Cardiac fibroblast (primary cell): ENCODE measurements around the gene MCU.
A peak's percentile ranks its signal among the peaks of the same experiment; 100 is the strongest.
"Not testable (repeated sequence)": the region's sequence is repeated elsewhere in the genome, so short reads cannot be mapped to it uniquely, and the experiment has no call there.

Experiments
- DNase-seq, 2 donors: peaks; one replicate each; pipeline versions ENCODE4 v3.0.0 to v3.0.0-alpha.2; 2010; ENCODE audit warnings: low read depth in 2 of 2
- H3K4me3 ChIP-seq, 2 donors: replicated peaks in 1 of 2; 1 replicate in 1 of 2; 2 replicates in 1 of 2; pipeline ENCODE4 v1.5.1; 2011; ENCODE audit warnings: low read depth in 2 of 2, low read length in 2 of 2, mild to moderate bottlenecking in 2 of 2, moderate library complexity in 1 of 2
- CTCF ChIP-seq: IDR thresholded peaks from one replicate; pipeline ENCODE4 v1.5.1; 2011; ENCODE audit warnings: low read depth, mild to moderate bottlenecking, low read length, inconsistent platforms

MCU gene

DNA sequence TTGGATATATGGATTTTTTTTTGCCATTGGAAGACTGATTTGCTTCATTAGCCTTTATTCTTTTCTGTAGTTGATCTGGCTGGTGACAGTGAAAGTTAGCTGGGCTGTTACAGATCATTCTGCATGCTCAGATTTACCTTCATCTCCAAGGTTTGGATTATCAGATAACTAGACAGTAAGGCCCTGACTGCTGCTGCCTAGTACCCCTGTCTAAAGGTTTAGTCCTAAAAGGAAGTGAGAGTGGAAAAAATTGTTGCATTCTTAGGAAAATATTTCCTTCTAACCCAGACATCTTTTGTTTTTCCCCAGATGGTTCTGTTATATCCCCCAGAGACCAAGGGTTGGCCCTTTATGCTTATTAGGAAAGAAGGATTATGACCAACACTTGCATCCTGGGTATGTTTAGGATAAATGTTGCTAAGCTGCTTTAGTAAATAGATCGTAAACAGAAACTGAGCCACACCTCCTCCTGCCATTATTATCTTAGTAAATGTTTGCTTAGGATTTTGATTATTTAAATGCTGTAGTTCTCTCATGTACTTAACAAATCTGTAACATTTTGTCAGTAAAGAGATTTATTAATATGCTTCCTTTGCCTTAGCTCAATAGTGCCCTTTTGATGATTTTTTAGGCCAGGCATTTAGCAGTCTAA lies 44.4 kb downstream of the MCU start:
- no peak overlapping the region for H3K4me3 ChIP-seq
- TF ChIP-seq CTCF, result no peak

DNA sequence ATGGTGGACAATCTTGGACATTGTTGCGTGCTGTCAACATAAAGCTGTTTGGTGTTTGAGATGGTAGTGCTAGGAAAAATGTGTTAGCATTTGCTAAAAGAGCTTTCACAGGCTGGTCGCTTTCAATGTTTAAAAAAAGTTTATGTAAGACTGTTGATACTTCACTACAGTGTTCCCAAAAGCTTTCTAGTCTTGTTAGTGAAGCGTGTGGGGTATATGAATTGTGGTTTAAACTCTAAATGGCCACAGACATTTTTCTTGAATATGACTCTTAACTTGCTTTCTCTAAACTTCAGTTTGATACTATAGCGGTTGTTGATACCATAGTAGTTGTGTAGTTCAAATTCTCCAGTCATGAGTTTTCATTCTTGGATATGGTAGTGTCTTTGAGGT lies 44.9 kb downstream of the MCU start:
- TF ChIP-seq CTCF, result no peak
- H3K4me3 ChIP-seq, result no peak overlapping the region
- DNase-seq, result peak in 1 of 2 donors; percentile 27

More for the DNA sequence above, 44.4 kb downstream of the MCU start:
- peak; percentile 93 to 95 for DNase-seq

- H3K4me3 ChIP-seq, DNase-seq: not testable (repeated sequence)
Observed at GRCh38 chr10:72737357-72737756, 45.4 kb downstream of the MCU start.

DNA sequence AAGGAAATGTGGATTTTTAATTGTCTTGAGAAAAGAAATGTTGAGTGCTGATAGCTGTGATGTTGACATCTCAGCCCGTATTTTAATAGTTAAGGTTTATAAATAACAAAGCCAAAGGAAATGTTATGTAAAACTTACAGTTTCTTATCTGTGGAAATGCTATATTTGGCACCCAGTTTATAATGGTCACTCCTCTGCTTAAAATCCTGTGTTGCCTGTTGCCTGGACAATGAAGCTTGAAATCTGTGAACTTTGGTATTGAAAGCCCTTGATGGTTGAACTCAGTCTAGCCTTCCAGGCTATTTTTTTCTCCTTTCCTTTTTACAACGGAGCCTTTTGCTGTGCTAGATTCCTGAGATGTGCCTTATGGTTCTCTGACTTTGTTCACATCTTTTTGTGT lies 46.5 kb downstream of the MCU start:
- peak; percentile 36 to 89 for DNase-seq
- no peak overlapping the region for H3K4me3 ChIP-seq
- TF ChIP-seq CTCF, result no peak

DNA sequence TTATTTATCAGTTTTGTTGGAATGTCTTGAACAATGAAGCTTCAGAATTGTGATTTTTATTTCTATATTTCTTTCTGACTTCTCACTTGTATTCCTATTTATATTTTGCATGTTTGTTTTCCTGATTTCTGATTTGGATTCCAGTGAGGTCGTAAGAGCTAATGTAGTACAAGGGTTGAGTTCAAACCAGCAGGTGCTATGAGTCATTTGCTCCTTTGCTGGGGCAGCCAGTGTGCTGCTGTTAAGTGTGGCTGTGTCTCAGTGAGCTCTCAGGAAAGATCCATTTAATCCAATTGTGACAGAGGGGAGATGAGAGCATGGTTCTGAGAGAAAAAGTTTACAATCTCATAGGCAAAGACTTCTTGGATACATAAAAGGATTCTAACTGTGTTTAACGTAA lies 48.6 kb downstream of the MCU start:
- DNase-seq, result peak; percentile 40 to 66
- no peak for TF ChIP-seq CTCF
- no peak overlapping the region for H3K4me3 ChIP-seq

GRCh38 chr10:72742092-72742491 lies 50.1 kb downstream of the MCU start:
- no peak for TF ChIP-seq CTCF
- DNase-seq, result no peak

DNA sequence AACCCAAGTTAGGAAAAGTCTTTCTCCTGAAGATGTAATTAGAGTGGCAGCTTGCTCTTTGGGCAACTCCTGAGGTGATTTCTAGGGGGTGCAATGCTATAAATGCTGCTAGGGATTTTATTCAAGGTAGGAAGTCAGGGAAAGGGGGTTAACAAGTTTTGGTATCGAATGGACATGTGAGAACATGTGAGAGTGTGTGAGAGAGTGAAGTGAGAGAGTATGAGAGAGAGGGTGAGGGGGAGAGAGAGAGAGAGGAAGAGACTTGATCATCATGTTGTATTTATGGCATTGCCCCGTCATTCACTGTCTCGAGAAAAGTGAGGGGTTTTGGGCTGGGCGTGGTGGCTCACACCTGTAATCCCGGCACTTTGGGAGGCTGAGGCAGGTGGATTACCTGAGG lies 50.9 kb downstream of the MCU start:
- H3K4me3 ChIP-seq, result no peak overlapping the region
- no peak for TF ChIP-seq CTCF
- no peak for DNase-seq

More at GRCh38 chr10:72742092-72742491, 50.1 kb downstream of the MCU start:
- H3K4me3 ChIP-seq, result no peak overlapping the region
